C1 segment of cervical spinal cord (tissue), 14 donors: Measurements from ENCODE around the gene DCDC2.
"Not testable (repeated sequence)": the region's sequence is repeated elsewhere in the genome, so short reads cannot be mapped to it uniquely, and the experiment has no call there.

Experiments used
- DNase-seq, 14 donors: peaks; one replicate each; lab custom pipeline; 2025; lab: John Stamatoyannopoulos, UW

The DCDC2 gene

DNA sequence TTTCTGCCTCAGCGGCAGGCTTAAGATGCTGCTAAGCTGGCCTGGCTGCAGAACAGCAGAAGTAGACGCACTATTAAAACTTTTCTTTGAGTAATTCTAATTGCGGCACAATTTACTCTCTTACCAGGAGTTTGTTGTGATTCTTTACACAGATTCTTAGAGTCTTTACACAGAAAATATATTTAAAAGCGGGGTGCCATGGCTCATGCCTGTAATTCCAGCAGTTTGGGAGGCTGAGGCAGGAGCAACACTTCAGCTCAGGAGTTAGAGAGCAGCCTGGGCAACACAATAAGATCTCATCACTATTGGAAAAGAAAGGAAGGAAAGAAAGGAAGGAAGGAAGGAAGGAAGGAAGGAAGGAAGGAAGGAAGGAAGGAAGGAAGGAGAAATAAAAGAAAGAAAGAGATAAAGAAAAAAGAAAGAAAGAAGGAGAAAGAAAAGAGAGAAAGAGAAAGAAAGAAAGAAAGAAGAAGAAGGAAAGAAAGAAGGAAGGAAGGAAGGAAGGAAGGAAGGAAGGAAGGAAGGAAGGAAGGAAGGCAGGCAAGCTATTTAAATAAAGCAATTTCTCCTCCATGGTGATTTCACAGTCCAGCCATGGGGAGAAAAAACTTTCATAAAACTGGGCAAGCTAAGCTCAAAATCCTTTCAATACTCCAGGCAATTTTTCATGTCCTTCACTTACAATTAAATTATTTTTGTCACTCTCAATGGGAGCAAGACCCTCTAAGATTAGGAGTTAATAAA is 23.8 kb upstream of the DCDC2 start:
- DNase-seq = no peak

DNA sequence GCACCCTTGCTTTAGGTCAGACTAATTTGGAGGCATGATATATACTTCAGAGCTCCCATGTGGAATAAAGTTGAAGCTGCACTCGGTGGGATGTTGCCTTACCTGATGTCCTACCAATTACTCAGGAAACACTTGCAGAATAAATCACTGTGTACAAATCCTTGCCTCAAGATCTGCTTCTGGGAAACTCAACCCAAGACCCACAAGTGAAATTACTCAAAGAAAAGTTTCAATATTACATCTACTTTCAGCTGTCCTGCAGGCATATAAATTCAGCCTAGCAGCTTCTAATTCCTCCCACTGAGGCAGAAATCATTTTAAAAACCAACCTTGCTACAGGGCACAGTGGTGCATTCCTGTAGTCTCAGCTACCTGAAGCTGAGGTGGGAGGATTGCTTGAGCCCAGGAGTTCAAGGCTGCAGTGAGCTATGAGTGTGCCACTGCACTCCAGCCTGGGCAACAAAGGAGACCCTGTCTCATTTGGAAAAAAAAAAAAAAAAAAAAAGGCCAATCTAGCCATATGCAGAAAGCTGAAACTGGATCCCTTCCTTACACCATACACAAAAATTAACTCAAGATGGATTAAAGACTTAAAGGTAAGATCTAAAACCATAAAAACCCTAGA is 20.7 kb upstream of the DCDC2 start:
- DNase-seq = no peak

DNA sequence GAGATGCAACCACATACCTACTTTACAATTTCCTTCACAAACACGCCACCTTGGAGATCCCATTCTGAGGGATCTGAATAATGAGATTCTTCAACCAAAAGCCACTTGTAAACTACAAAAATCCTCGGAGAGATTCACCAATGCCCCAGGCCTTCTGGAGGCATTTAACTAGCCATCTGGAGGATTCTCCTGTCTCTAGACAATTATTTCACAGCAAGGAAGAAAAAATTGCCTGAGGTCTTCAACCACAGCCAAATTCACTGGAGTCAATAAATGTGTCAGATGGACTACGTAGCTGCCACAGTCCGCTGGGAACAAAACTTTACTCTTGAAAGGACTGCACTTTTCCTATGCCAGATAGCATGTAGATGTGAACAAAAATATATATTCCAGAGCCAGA is 19.0 kb upstream of the DCDC2 start:
- no peak for DNase-seq

DNA sequence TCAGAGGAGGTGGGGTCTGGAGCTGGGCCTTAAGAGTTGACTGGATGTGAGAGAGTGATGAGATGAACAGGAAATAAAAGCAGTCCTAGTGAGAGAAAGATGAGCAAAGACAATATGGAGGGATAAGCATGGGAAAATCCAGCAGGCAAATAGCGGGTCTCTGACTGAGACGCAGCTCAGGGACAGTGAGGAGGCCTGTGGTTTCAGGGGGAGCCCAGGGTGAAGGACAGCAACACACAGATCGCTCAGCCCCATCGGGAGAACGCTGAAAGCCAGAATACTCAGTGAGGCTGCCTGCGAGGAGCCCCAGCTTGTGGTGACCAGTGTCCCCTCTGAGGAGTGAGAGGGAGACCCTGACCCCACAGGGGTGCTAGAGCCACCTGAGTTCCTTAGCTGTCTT is 16.8 kb upstream of the DCDC2 start:
- no peak for DNase-seq

DNA sequence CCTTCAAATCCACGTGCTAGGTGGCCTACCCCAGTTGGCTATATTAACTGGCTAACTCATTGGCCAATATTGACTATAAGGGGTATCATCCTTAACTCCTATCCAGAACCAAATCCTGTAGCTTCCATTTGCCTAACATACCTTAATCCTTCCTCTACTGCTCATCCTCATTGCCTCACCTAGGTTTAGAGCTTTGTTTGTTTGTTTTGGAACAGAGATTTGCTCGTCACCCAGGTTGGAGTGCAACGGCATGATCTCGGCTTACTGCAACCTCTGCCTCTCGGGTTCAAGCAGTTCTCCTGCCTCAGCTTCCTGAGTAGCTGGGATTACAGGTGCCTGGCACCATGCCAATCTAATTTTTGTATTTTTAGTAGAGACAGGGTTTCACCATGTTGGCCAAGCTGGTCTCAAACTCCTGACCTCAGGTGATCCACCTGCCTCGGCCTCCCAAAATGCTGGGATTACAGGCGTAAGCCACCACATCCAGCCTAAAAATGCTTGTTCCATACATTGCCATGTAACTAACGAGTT is 7.3 kb upstream of the DCDC2 start:
- DNase-seq = not testable (repeated sequence)

DNA sequence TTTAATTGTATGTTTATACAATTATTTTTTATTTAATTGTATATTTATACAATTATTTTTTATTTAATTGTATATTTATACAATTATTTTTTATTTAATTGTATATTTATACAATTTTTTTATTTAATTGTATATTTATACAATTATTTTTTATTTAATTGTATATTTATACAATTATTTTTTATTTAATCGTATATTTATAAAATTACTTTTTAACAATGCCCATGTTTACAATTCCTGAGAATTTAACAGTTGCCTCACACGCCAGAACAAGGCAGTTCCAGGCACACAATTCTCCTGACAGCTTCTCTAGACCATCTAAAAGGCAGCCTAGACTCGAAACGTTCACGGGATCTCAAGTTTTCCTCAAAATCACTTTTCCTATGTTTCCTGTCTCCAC is 4.5 kb upstream of the DCDC2 start:
- not testable (repeated sequence) for DNase-seq

DNA sequence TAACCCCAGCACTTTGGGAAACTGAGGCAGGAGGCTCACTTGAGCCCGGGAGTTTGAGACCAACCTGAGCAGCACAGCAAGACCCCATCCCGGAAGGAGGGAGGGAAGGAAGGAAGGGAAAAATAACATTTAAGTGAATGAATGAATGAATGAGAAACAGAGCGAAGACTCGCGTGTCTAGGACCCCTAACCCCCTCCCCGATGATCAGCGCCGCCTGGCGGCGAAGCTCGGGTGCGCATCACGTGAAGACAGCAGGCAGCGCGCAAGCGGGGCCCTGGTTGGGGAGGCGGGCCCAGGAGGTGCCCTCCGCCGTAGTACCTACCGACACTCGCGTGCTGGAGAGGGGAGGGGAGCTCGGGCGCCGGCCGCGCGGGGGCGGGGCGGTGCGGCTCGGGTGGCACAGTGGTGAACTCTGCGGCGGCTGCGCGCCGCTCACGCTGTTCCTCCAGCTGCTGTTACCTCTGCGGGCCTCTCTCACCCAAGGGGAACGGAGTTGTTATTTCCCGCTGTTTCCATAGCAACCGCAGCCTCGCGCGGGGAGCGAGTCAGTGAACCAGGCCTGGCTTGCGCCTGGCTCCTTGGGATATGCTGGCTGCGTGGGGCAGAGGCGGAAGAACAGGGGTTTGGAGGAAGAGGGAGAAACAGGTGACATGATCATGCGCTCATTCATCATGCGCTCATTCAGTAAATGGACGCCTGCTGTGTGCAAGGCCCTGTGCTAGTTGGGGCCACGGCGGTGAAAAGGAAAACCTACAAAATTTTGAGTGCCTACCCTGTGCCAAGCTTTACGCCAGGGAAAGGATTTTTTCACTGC is 2.0 kb upstream of the DCDC2 start:
- peak in 10 of 14 donors; percentile 4 to 64 (median 24) for DNase-seq

DNA sequence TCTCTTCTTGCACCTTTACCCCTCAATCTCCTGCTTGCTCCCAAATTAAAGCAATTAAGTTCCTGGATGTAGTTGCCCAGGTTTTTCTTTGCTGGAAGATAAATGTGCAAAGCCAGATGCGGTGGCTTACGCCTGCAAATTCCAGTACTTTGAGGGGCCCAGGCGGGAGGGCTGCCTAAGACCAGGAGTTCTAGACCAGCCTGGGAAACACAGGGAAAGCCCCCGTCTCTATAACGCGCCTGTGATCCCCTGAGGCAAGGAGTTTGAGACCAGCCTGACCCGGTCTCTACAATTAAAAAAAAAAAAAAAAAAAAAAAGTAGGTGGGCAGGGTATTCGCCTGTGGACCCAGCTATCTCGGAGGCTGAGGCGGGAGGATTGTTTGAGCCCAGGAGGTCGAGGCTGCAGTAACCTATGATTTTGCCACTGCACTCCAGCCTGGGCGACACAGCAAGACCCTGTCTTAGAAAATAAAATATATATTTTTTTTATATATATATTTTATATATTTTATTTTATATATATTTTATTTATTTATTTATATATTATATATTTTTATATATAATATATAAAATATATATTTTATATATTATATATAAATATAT is 461 bp upstream of the DCDC2 start:
- DNase-seq = no peak

DNA sequence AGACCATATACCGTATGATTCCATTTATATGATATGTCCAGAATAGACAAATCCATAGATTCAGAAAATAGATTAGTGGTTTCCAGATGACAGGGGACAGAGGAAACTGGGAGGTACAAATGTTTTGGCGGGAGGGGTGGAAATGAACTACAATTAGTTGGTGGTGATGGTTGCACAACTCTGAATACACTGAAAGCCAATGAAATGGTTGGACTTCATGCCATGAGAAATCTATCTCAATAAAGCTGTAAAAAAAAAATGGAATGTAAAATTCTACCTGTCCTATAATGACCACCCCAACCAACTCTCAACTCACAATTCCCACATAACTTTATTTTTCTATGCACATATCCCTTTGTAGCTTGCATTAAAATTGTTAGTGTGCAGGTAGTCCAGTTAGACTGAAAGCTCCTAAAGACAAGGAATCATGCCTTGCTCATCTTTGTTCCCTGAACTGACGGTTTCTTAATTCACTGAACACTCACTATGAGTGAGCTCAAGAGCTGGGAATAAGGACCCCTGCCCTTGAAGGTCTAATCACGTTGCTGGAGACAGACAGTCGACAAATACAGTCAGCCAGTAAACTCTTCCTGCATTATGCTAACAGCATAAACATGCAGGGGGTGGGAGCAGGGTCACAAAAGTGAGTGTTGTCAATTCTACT is 1.4 kb downstream of the DCDC2 start:
- DNase-seq = no peak

DNA sequence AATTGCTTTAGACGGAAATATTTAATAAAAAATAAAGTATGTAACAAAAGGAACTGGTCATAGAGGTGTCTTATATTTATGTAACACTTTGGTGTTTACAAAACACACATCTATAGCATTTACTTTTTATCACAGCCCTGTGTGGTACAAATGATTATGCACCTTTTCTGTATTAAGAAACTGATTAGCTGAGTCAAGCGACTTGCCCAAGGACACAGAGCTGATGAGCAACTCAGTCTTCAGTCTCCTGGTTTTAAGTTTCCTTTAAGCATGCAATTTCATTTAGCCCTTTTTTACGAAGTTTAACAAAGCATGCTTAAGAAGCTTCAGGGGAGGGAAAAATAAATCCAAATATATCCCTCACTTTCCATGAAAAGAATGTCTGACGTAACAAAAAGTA is 2.5 kb downstream of the DCDC2 start:
- DNase-seq = no peak

DNA sequence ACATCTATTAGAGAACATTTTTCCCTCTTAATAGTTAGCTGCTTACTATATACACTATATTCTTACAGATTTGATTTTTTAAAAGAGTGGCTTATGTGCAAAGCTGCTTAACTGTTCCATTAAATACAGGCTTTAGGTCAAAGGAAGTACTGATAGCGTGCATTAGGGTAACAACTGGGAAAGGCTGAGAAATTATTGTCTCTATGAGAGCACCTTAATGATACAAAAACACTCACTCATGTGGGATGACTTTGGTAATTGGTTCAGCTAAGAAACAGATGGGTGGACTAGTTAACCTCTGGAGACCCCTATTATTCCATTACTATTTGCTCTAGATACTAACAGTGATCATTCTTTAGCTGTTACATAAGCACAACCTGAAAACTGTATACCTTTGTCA is 4.0 kb downstream of the DCDC2 start:
- no peak for DNase-seq

DNA sequence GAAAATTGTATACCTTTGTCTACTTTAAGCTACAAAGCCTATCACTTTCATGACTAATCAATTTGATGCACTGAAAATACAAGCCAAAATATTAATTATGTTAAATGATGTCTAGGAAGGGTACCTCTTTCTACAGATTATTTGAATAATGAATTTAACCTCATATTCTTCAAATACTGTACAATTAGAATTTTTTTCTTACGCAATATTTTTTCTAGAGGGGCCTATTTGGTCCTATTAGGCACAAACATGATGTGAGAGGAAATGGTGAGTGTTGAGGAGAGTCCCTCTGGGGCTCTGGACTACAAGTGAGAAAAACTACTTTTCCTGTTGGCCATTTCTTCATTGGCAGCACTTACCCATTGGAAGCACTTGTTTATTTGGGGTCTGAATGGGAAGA is 5.4 kb downstream of the DCDC2 start:
- DNase-seq = no peak

DNA sequence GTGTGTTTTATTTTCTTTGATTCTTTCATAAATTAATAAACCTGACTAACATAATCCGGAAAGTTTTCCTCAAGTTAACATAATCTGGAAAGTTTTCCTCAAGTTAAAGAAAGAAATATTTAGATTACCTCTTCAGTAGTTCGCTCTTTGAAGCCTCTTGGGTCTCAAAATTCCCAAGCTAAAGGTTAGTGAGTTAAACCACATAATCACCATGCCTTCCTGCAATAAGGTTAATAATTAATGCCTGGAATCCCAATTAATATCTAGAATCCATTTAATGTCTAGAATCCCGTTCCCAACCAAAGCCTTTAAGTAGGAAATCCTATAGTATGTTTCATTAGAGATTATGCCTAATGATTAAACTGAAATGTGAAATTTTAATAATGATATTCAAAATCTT is 12.9 kb downstream of the DCDC2 start:
- DNase-seq = no peak

DNA sequence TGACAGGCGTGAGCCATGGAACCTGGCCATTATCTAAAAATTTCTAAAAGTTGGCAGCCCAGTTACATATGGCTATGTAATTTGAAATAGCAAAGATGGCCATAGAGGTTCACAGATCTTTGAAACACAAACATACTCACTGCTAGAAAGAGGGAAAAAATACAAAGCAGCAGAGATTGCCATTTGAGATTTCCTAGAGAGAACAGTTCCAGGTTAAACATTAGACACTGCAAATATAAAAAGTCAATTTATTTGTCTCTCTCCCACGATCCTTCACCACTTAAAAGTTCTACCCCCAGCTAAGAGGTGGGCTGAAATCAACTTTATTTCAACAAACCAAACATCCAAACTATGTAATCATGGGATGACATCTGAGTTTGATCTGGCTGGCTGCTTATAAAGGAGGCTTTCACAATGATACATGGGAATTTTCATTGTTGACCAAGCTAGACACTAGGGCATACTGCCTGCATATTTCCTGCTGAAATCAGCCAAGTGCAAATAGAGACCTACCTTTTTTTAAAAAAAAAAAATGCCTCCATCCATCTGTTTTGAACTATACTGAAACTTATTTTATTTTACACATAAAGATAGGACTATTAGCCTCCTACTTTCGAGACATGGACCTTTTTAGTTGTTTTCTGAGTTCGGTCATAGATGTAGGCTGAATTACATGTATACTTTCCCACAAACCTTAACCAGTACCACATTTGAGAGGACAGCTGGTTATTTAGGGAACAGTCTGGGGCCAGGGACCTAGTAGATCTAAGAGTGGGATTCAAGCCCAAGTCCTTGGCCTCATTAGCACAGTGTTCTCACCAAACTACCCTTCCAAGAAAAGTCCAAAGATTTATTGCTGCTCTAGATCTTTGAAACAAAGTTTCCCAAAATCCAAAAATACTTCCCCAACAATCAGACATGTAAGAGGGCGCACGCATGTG is 16.6 kb downstream of the DCDC2 start:
- no peak for DNase-seq

DNA sequence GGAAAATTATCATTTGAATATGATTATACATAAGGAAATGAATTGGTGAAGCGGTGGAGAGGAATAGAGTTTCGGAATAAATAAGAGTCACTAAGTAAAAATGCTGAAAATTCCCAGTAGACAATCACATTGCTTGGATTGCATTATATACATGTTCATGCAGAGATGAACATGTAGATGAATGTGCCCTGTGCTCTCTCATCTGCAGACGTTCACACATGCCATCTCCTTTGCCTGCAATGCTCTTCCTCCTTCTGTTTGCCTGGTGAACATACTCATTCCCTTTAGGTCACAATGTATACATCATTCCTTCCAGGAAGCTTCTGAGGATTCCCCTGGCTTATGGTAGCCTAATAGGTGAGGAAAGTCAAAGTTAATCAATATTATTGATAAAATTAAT is 17.9 kb downstream of the DCDC2 start:
- no peak for DNase-seq

DNA sequence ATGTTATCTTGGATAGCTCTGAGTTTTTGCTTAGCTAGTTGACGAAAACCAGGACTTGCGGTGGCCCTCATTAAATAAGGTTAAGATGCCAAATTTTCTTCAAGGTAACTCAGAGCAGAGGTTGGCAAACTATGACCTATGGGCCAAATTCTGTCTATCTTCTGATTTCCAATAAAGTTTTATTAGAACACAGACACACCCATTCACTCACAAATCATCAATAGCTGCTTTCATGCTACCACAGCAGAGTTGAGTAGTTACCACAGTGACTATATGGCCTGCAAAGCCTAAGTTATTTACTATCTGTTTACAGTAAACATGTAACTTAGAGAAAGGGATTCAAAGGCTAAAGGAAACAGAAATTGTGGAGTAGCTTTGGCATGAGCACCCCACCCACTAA is 23.6 kb downstream of the DCDC2 start:
- DNase-seq = no peak

DNA sequence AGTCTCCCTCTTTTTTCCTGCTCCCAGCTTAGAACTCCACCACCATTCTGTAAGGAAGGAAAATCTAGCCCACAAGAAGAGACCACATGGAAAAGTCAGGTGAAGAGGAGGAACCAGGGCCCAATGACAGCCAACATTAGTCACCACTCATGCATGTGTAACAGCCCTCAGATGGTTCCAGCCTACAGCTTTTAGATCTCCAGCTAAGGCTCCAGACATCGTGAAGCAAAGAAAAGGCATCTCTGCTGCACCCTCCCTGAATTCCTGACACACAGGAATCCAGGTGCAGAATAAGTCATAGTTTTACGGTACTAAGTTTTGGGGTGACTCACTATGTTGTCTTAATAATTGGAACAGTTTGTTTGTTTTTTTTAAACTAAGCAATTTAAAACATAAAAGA is 25.5 kb downstream of the DCDC2 start:
- DNase-seq = no peak

DNA sequence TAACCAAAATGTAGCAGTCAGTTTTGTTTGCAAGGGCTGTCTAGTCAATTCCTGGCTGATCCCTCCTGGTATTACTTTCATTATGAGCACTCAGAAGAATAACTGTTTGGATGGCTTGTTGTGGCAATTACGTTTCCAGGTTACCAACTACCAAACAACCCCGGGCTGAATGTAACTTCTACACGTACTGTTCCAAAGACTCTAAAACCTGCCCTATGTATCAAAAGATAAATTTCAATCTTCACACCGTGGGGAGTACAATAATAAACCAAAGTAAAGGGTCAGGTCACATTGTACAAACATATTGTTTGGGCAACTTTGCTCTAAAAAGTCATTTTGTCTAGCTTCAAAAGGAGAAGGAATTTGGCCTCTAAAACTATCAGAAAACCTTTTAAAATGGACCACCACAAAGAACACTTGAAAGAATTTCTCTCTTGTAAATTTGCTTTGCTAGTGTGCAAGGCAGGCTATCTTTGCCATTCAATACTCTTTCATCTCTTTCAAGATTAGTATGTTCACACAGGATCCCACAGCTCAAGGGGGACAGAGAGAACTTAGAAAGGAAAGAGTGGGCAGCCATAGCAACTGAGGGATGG is 27.6 kb downstream of the DCDC2 start:
- DNase-seq = no peak

DNA sequence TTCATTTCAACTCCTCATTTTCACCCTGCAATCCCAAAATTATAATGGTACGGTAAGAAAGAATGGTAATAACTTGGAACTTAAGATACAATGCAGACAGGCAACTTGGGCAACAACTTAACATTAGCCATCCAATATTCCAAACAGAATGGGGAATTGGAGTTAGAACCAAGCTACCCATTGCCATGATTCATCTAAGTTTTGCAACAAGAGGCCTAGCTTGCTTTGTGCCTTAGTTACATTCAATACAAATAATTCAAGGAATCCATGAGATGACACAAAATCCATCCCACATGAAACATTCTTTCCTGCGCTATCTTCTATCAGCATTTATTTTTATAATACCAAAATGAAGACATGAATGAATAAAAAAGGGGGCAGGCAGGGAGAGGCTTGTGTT is 28.4 kb downstream of the DCDC2 start:
- DNase-seq = no peak

DNA sequence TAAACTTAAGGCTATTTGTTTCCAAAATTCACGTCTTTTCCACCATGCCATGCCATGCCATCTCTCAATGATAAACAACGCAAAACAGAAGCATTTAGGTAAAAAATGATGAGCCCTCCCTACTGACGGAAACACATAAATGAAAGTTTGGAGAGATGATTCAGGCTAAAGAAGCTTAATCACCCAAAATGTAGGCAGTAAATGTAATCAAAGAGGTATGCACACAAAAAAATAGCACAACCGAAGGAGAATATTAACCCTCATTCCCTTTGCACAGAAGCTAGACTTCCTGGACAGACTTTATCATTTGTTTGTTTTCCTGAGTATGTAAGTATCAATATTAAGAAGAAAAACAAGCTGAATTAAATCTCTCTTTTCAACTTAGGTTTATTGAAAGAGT is 28.8 kb downstream of the DCDC2 start:
- DNase-seq = no peak
